HTR-8/SVneo (cell line): ENCODE measurements around the gene NCOA3.
"Not testable (repeated sequence)": the region's sequence is repeated elsewhere in the genome, so short reads cannot be mapped to it uniquely, and the experiment has no call there.

Experiments
- DNase-seq: peaks from one replicate; pipeline ENCODE4 v3.0.0; 2011; ENCODE audit warnings: low spot score, mixed read lengths; ENCODE audit not compliant: insufficient read length
- FAIRE-seq: peaks from 2 replicates; lab custom pipeline; 2011; peaks lifted over from hg19 to GRCh38; lab: Jason Lieb, UNC

The NCOA3 gene

GRCh38 chr20:47501482-47502270 lies at the start of gene NCOA3:
NCOA3 (plus strand) TSS chr20:47501887; CDS start chr20:47622248, 120,361 bp downstream.
- FAIRE-seq (peak; percentile 97), DNase-seq (peak; percentile 100)

GRCh38 chr20:47452736-47453161 lies 48.9 kb upstream of the NCOA3 start:
- FAIRE-seq = no peak
- DNase-seq = no peak

GRCh38 chr20:47453167-47453782 lies 48.4 kb upstream of the NCOA3 start:
- FAIRE-seq (no peak), DNase-seq (no peak)

GRCh38 chr20:47454298-47455132 lies 47.2 kb upstream of the NCOA3 start:
- no peak for DNase-seq
- FAIRE-seq = no peak

GRCh38 chr20:47455133-47456040 lies 46.3 kb upstream of the NCOA3 start:
- FAIRE-seq (no peak), DNase-seq (no peak)

- FAIRE-seq (no peak), DNase-seq (no peak)
These were observed 45.6 kb upstream of the NCOA3 start for GRCh38 chr20:47456041-47456537.

- DNase-seq (no peak), FAIRE-seq (no peak)
These were observed 44.5 kb upstream of the NCOA3 start for GRCh38 chr20:47456952-47457724.

- not testable (repeated sequence) for FAIRE-seq, DNase-seq
These were observed 43.2 kb upstream of the NCOA3 start for GRCh38 chr20:47458280-47459050.

- no peak for DNase-seq
- no peak for FAIRE-seq
These were observed 42.2 kb upstream of the NCOA3 start for GRCh38 chr20:47459344-47460073.

- DNase-seq, FAIRE-seq: not testable (repeated sequence)
These were observed 41.0 kb upstream of the NCOA3 start for GRCh38 chr20:47460761-47461112.

- FAIRE-seq = no peak
These were observed 40.5 kb upstream of the NCOA3 start for GRCh38 chr20:47461120-47461685.

GRCh38 chr20:47461906-47462305 lies 39.8 kb upstream of the NCOA3 start:
- DNase-seq, FAIRE-seq: not testable (repeated sequence)

More at GRCh38 chr20:47461120-47461685, 40.5 kb upstream of the NCOA3 start:
- no peak for DNase-seq

GRCh38 chr20:47464380-47465101 lies 37.1 kb upstream of the NCOA3 start:
- FAIRE-seq (peak; percentile 98), DNase-seq (peak; percentile 99)

GRCh38 chr20:47465335-47466090 lies 36.2 kb upstream of the NCOA3 start:
- DNase-seq (no peak), FAIRE-seq (no peak)

- FAIRE-seq (no peak), DNase-seq (no peak)
These were observed 35.5 kb upstream of the NCOA3 start for GRCh38 chr20:47466213-47466612.
